Mammary microvascular endothelial cell (primary cell): ENCODE measurements around the gene PCGF2. TPM values are rescaled to one million over a fixed set of nuclear protein-coding genes. Genes with fewer than 3 reads are reported as not detected.

Source experiments
- total RNA-seq: library from RNA; depleted of rRNA; stranded (reverse); fragments of >200 nt; gene quantifications from 2 replicates; pipeline ENCODE4 v1.2.3, GENCODE V29; 2015

Gene PCGF2
- total RNA-seq = 9.7 and 14.5 TPM in 2 replicates

DNA sequence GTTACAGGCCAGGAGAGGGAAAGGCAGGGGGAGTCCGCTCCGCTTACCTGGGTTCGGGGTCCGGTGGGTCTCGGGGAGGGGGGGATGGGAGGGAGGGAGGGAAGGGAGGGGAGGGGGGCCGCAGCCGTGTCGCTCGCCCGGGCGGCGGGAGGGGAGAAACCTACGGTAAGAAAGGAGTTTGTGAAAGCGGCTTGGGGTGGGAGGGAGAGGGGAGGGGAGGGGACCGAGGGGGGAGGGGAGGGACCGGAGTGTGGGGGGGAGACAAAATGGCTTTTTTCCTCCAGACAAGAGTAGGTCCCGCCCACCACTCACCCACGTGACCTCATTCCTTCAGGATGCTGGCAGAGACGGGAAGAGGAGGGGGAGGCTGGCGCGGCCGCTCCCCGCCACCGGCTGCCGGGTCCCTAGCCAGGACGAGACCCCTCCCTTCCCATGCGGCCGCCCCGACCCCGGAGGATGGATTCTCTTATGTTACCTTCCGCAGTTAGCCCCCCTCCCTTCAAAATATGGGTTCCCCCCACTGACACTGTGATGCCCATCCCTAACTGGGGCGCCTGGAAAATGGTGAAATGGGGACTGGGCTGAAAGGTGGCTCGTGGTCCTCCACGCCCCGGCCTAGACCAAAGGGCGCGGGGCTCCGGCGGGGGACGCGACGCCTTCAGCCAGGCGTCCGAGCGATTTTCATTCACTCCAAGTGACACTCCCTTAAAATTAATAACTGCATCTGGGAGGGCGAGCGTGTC, at the start of gene PCGF2:
PCGF2 (minus strand) TSS at position 188 of the 743 bp plus-strand sequence. CDS start 7,934 bp downstream, outside the sequence.

DNA sequence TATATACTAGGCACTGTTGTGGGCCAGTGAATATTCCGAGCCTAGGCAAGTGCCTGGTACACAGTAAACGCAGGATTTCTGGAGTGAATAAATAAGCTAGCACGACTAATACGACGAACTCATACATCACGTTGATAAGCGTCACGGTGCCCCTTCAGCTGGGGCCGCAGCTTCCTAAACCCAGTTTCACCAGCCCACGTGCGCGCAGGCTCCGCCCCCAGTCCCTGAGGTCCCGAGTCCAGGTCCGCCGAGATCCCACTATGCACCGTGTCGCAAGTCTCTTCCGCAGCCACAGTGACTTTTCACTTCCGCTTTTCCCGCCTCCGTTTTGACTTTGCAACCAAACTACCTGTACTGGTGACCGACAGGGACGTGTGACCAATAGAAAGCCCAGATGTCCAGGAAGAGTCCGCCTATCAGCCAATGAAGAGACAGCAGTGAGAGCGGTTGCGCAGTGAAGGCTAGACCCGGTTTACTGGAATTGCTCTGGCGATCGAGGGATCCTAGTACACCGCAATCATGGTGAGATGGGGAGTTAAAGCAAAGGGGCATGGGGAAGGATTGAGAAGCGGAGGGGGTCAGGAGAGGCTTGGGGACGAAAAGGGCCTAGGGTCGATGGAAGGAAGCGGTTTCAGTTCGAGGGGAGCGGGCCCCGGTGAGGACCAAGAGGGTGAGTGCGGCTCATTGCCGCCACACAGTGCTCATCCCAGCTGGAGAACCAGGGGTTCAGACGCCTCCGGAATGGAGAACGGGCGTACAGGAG, 4.4 kb upstream of the PCGF2 start, which contains the start of gene PSMB3:
PSMB3 (plus strand) TSS at position 434 of the 763 bp plus-strand sequence; CDS start at position 520, 86 bp downstream.

GRCh38 chr17:38729886-38730525, 18.1 kb downstream of the PCGF2 start, which contains the start of gene CISD3:
TSS of gene CISD3 (plus strand) at chr17:38730341. CDS start at chr17:38730359, 18 bp downstream.

DNA sequence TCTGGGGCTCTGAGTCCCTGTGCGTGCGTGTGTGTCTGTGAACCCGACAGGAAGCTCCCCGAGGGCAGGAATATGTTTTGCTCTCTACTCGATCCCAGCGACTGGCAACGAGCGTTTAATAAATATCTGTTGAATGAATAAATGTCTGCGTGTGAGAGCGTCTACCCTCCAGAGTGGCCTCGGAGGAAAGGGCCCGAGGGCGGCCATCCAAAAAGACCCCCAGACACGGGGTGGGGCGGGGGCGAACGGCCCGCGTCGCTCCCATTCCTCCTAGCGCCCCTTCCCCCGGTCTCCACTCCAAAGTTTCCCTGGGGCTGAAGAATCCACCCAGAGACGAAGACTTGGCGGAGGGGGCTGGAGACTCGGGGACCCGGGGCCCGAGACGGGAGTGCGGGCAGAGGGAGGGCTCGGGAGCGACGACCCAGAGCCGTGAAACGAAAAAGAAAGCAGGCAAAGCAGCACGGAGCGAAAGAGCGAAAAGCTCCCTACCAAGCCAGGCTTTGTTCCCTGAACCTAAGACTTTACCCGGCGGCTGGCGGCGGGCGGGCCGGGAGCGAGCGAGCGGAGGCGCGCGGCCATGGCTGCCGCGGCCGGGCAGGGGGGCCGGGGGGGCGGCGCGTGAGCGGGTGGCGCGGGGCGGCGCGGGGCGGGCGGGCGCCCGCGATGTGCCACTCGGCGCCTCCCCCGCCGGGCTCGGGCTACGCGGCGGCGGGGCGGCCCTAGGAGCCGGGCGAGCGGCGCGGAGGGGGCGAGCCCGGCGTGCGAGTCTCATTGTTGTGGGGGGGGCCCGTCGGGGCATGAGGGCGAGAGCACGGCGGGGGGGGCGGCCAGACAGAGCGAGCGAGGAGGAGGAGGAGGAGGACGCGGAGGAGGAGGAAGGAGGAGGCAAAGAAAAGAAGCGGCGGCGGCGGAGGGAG, 43.3 kb downstream of the PCGF2 start, which contains the start of gene MLLT6:
MLLT6 (plus strand) TSS at position 668 of the 917 bp plus-strand sequence. CDS start 360 bp downstream, outside the sequence.

Other genes starting within 250 kb of the PCGF2 start
- gene SRCIN1, start 142.4 kb downstream of the PCGF2 start, total RNA-seq = 0.80 TPM in 1 of 2 replicates, not detected in the other
- 1.4 and 2.1 TPM in 2 replicates for gene EPOP, start 73.4 kb downstream of the PCGF2 start, total RNA-seq
- gene MLLT6, start 43.1 kb downstream of the PCGF2 start, total RNA-seq = 15.7 and 16.5 TPM in 2 replicates
- 11.6 and 14.1 TPM in 2 replicates for gene CISD3, start 18.0 kb downstream of the PCGF2 start, total RNA-seq
- 314 and 374 TPM in 2 replicates for gene PSMB3, start 4.4 kb upstream of the PCGF2 start, total RNA-seq
- gene PIP4K2B, start 51.2 kb upstream of the PCGF2 start, total RNA-seq = 34.8 and 44.5 TPM in 2 replicates
- gene CWC25, start 77.0 kb upstream of the PCGF2 start, total RNA-seq = 7.6 and 10.5 TPM in 2 replicates
- 1,203 and 1,276 TPM in 2 replicates for gene RPL23, start 105.4 kb upstream of the PCGF2 start, total RNA-seq
- 259 and 281 TPM in 2 replicates for gene LASP1, start 121.7 kb upstream of the PCGF2 start, total RNA-seq
- 0.27 TPM in 1 of 2 replicates, not detected in the other for gene FBXO47, start 219.1 kb upstream of the PCGF2 start, total RNA-seq